GM12891 (cell line): ENCODE data around the gene STX16.

Source experiments
- PAX5 ChIP-seq: IDR thresholded peaks from 2 replicates; pipeline ENCODE4 v1.6.1; 2011; ENCODE audit warnings: low read length, moderate library complexity, mild to moderate bottlenecking; ENCODE audit not compliant: insufficient read depth, severe bottlenecking
- POLR2A ChIP-seq: IDR thresholded peaks from 2 replicates; pipeline ENCODE4 v1.6.1; 2011; ENCODE audit warnings: low read depth, low read length, control low read depth
- POLR2AphosphoS5 ChIP-seq: IDR thresholded peaks from 2 replicates; pipeline ENCODE4 v1.6.1; 2011; ENCODE audit warnings: low read depth, low read length, control low read depth
- SPI1 ChIP-seq: IDR thresholded peaks from 2 replicates; pipeline ENCODE4 v1.6.1; 2011; ENCODE audit warnings: low read depth, low read length, control low read depth
- TAF1 ChIP-seq: IDR thresholded peaks from 2 replicates; pipeline ENCODE4 v1.6.1; 2011; ENCODE audit warnings: low read depth, low read length, control low read depth

GRCh38 chr20:58720890-58721289, 69.8 kb downstream of the STX16 start:
- TF ChIP-seq POLR2A (no peak), POLR2AphosphoS5 (no peak), TAF1 (no peak), SPI1 (no peak), PAX5 (no peak)
